ENCODE measurements around the gene BDP1.

GRCh38 chr5:71573591-71573990, 118.1 kb downstream of the BDP1 start:
- TF ChIP-seq CTCF (IDR thresholded peaks at IDR 0.05), result peak in 2 of 7 experiments; percentile 33 to 47
- TF ChIP-seq POLR2A (IDR thresholded peaks at IDR 0.05), result no peak
- TF ChIP-seq POLR2AphosphoS5 (IDR thresholded peaks at IDR 0.05), result no peak

Measured in stomach (tissue), 4 donors.